Mesenteric fat pad (tissue), 1 donor: ENCODE data around the gene EPHB2. TPM values are rescaled to one million over a fixed set of nuclear protein-coding genes. Genes with fewer than 3 reads are reported as not detected.
"Not testable (repeated sequence)": the region's sequence is repeated elsewhere in the genome, so short reads cannot be mapped to it uniquely, and the experiment has no call there.

ENCODE experiments used
- DNase-seq: peaks from one replicate; pipeline ENCODE4 v3.0.0-alpha.2; 2020; ENCODE audit warnings: low spot score
- total RNA-seq: library from RNA; stranded (reverse); fragmentation: NEBNext Ultra II Directional; extraction: Animal tissue kit (Norgen Biotek cat#: 25700); gene quantifications from one replicate; pipeline ENCODE4 v1.2.1, GENCODE V29; 2021
- donor health status: DM: yes; HTN: yes; CAD: no.

Gene EPHB2
- total RNA-seq, 1 donor from 2014 or later: 5.7 TPM

DNA sequence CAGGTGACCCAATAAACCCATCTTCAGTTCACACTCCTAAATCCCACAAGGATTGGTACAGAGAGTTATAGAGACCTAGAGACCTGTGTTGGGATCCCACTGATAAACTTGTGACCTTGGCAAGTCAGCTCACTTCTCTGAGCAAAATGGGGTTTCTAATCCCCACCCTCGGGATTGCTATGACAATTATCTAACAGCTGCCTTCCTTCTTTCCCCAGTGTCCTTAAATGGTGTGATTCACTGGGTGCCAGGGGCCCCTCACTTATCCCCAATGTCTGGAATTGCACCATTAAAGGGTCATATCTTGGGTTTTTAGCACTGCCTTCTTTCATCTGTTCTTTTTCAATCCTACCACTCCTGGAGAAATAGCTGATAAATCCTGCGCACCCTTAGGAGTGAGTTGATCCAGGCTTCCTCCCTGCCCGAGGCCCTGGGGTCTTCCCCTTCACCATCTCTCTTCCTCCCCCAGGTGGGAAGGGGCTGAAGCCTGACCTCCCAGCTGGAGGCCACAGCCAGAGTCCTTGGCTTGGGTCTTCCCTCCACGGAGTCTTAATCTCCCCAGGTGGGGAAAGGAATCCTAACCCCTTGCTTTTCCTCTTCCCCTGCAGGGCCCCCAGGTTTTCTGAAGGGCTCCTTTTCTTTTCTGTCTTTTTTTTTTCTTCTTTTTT is 222.3 kb downstream of the EPHB2 start:
- peak; percentile 55 for DNase-seq

DNA sequence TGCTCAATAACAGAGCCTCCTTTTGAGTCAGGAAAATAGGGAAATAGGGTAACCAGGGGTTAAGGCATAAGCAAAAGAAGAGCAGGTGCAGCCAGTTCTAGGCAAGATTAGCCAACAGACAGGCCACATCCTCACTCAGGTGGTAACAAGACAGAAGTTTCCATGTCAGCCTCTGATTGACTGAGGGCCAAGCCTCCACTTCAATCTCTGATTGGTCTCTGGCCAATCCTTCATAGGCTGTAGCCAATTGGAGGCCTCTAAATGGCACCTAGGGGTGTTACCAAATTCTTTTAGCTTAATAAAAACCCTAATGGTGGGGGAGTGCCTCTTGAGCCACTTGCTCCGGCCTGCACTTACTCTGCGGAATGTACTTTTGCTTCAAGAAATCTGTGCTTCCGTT is 224.8 kb downstream of the EPHB2 start:
- peak; percentile 12 for DNase-seq

DNA sequence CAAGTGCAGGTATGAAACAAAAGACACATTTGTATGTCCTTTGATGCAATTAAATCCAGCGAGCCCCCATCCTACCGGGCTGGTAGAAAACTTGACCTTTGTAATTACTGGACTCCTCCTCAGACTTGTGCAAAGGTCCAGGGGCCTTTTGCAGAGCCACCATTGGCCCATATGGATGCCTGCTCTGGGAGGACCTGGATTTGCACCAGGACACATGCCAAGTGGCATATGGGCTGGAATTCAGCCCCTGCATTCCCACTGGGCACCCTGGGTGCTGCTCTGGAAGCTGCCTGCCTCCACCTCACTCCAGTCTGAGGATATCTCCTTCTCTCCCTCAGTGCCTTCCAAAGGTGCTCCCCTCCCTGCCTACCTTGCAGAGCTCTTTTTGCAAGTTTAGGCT is 226.0 kb downstream of the EPHB2 start:
- DNase-seq: peak; percentile 33

DNA sequence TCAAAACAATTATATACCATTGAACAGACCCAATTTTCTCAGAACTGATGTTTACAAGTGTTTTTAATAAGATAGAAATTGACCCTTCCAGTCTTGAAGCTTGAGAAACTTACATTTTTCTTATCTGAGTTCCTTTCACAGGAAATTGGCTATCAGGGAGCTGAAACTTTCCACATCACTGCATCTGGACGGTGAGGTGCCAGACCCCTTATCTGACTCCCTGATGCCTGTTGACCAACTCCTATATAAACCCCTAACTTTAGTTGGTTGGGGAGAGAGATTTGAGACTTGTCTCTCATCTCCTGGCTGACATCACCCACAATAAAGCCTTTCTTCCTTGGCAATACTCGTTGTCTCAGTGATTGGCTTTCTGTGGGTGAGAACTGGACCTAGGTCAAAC is 230.6 kb downstream of the EPHB2 start:
- no peak for DNase-seq

DNA sequence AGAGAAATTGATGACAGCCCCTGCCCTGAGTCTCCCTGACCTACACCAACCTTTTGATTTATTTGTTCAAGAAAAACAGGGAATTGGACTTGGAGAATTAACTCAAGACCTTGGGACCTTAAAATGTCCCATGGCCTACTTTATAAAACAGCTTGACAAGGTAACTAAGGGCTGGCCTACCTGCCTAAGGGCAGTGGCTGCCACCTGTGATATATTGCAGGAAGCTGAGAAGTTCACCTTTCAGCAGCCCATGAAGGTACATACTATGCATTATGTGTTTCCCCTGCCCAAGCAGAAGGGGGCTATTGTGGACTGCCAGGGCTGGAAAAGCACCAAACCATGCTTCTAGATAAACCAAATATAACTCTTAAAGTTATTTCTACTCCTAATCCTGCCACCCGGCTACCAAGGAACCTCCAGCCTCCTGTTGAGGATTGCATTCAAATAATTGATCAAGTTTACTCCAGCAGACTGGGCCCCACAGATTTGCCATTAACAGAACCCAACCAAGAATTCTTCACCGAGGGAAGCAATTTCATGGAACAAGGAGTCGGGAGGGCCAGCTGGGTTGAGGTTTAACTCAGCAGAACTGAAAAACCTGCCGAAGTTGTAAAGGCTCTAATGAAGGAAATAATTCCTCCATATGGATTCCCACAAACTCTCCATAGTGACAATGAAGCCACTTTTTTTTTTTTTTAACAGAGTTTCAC is 233.9 kb downstream of the EPHB2 start:
- peak; percentile 8 for DNase-seq

DNA sequence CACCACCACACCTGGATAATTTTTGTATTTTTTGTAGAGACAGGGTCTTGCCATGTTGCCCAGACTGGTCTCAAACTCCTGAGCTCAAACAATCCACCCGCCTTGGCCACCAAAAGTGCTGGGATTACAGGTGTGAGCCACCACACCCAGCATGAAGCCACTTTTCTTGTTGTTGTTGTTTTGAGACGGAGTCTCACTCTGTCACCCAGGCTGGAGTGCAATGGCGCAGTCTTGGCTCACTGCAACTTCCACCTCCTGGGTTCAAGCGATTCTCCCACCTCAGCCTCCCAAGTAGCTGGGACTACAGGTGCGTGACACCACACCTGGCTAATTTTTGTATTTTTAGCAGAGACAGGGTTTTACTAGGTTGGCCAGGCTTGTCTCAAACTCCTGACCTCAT is 234.5 kb downstream of the EPHB2 start:
- not testable (repeated sequence) for DNase-seq

DNA sequence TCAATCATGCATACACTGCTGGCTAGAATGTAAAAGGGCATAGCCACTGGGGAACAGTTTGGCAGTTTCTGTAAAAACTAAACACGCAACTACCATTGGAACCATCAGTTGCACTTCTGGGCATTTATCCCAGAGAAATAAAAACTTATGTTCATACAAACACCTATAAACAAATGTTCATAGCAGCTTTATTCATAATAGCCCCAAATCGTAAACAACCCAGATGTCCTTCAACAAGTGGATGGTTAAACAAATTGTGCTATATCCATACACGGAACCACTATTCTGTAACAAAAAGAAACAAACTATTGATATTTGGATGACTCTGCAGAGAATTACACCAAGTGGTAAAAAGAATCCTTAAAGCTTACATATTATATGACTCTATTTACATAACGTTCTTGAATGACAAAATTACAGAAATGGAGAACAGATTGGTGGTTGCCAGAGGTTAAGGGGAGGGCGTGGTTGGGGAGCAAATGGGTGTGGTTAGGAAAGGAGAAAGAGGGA is 239.2 kb downstream of the EPHB2 start:
- DNase-seq: no peak

DNA sequence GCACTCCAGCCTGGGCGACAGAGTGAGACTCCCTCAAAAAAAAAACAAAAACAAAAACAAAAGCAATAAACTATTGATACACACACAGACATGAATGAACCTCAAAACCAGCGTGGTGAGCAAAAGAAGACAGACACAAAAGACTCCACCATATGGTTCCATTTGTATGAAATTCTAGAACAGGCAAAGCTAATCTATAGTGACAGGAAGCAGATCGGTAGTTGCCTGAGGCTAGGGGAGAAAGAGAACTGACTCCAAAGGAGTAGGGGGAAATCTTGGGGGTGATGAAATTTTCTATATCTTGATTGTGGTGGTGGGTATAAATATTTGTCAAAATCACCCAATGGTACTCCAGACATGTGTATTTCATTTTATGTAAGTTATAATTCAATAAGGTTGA is 241.2 kb downstream of the EPHB2 start:
- no peak for DNase-seq

DNA sequence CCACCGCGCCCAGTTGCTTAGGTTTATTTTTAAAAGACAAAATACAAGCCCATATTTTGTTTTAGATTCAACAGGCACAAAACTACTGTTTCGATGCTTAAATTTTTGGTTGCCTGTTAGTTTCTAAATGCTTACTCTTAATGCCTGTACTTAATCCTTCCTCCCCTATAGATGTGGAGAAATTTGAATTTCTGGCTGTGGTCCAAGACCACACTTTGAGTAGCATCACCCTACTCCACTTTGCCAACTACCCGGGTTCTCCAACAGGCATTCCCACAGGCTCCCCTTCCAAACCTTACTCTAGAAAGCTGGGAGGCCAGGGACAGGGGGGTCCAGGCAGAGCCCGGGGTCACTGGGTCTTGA is 242.0 kb downstream of the EPHB2 start:
- DNase-seq: no peak

DNA sequence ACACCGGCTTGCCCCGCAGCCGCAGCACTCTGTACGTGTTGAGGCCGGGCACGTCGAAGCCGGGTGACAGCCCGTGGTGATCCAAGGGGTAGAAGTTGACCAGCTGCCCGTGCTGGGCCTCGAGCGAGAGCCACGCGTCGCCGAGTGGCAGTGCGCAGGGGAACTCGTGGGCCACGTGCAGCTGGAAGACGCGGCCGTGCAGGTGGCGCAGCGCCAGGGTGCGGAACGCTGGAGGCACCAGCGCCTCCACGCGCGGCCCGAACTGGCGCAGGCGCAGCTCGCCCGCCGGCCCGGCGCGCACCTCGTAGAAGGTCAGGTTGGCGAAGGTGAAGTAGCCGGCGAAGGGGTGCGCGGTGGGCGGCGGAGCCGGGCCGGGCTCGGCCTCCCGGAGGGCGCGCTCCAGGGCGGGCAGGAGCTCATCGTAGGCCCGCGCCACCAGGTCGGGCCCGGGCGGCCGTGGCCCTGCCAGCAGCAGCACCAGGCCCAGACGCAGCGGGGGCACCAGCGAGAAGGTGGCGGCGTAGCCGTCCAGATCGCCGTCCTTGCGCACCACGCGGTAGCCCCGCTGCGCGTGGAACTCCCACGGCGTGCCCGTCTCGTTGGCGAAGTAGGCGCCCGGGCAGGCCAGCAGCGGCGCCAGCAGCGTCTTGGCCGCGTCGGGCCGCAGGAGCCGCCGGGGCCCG is 242.6 kb downstream of the EPHB2 start:
- peak; percentile 83 for DNase-seq

DNA sequence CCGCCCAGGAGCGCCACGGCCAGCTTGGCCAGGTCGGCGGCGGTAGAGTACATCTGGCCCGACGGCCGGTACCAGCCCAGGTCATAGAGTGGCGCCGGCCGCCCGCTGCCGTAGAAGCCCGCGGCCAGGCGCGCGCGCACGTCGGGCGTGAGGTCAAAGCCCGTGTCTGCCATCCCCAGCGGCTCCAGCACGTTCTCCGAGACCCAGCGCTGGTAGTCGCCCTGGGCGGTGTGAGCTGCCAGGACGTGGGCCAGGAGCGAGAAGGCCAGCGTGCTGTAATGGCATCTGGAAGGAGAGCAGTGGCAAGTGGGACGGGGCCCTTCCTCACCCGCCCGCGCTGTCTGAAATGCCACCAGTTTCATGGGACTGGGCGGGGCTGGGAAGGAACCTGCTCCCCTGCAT is 243.1 kb downstream of the EPHB2 start:
- no peak for DNase-seq

DNA sequence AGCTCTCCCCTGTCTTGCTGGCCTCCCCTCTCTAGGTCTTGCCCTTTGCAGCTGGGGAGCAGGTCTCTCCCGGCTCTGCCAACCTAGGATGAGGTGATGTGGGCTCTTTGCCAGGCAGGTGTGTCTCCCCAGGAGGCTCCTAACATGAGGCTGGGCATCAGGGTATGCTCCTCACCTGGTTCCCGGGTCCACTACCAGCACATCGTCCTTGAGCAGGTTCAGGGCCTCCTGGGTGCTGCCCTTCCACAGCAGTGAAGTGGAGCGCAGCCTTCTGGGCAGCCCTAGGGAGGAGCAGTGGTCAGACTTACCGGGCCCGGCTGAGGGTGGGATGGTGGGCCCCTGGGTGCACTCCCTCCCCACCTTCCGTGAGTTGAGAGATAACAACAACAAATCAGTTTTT is 244.5 kb downstream of the EPHB2 start:
- DNase-seq: no peak

DNA sequence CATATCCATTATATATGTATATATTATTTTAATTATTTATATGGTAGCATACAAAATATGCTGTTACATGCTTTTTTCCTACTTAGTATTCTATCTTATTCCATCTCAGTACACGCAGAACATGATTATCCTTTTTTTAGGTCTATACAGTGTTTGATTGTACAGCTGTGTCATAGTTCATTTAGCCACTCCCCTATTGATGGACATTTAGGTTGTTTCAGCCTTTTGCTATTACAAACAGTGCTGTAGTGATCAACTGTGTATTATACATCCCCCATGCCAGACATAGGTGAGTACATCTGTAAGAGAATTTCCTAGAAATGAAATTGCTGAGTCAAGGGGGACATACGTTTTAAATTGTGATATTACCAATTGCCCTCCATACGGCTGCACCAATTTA is 246.4 kb downstream of the EPHB2 start:
- no peak for DNase-seq

DNA sequence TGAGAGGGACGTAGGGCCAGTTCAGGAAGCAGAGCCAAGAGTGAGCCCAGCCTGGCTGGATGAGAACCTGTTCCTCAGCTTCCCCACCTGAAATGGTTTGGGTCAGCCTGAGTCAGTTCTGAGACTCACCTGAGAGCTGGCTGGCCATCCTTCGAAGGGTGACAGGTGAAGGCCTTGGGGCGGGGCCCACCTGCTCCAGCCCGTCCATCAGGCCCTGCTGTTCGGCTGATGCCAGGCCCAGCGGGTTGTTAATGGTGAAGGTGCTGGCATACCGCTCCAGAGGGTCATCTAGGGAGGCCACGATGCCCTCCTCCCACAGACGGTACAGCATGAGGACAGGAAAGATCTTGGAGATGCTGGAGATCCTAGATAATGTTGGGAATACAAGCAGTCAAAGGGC is 247.9 kb downstream of the EPHB2 start:
- DNase-seq: no peak

DNA sequence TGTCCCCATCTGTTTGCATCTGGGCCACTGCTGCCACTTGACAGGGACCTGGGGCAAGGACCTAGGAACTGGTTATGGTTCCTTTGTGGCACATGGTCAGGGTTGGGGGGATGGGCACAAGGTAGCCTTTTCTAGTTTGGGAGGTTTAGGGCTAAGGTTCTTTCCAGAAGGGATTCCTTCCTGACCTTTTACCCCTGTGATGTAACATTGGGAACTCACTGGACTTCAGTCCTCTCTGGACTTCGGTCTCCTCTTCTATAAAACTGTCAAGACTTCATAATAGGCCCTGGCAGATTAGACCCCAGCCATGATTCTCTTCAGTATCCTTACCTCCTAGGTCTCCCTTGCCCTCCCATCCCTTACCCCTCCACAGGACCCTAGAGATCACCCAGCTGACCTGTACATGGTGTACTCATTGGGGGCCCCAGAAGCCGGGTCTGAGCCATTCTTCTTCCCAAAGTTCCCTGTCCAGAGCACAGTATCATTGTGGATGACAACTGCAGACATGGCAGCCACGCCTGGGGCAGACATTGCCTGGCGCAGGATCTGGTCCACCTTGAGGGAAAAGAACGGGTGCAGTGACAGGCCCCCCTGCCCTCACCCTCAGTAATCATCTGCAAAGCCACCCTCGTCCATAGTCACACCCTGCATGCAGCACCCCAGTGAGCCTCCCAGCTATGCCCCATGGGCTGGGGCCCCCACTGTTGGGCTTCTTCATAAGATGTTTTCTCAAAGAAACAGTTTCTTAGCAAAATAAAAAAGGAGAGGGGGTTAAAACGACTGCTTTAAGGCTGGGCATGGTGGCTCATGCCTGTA is 249.1 kb downstream of the EPHB2 start:
- no peak for DNase-seq

DNA sequence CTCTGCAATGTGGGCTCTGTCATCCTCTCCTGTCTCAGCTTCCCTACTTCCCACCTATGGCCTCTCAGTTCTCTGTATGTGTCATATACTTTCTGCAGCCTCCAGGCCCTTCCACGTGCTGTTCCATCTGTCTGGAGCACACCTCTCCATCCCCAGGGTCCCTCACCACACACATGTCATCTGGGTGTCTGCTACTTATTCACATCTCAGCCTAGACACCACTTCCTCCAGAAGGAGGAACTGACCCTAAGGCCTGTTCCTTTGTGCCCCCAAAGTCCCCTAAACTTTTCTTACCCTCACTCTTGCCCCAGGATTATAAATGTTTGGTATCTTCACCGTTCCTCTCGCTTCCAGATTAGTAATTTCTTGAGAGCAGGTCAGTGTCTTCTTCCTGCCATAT is 251.9 kb downstream of the EPHB2 start:
- DNase-seq: no peak

DNA sequence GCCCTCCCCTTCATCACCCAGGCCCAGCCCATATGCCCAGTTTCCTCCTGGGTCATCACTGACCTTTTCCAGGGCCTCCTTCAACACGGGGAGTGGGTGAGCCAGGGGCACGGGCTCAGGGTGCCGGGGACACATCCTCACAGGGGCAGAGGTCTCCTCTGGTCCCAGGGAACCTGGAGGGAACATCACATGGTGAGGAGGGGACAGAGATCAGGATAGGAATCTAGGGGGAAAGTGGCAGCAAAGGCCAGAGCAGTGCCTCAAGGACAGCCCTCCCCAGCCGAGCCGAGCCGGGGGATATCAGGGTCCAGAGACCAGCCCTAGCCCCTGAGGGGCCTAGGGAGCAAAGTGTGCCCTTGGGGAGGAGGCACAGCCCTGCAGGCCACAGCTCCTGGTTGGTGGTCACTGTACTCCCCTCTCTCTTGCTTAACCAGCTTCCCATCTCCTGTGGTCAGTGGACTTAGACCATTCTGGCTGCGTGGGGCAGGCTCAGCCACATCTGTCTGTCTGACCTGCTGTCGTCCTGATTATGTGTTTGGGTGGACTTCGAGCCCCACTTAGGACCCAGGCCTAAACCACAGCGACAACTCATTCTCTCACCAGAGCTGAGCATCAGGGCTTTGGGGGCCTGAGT is 252.5 kb downstream of the EPHB2 start:
- no peak for DNase-seq

DNA sequence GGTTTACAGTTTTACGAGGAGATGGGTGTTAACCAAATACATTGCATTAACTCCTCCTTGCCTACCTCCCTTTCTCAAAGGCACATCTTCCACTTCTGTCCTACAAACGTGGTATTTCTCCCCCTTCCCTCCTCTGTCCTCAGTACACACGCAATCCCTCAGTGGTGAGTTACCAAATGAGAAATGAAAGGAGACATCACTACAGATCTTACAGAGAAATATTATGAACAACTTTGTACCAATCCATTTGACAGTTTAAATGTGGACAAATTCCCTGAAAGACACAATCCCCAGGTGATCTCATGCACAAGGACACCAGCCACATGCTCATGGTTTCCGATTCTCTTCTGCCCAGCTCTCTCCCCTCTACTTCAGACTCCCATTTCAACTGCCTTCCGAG is 255.7 kb downstream of the EPHB2 start:
- DNase-seq: no peak

DNA sequence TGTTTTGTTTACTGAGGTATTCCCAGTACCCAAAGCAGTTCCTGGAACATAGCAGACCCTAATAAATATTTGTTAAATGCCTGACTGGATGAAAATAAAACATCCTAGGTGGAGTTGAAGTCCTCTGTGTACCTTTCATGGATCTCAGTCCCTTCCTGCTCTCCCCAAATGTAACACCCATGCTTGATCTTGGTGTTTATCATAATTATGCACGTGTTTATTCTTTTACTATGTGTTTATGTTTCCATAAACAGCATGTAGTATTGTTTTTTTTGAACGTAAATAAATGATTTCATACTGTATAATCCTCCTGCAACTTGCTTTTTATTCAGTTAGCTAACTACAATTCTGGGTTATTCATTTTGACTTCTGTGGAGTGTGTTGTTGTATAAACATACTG is 257.2 kb downstream of the EPHB2 start:
- DNase-seq: no peak

DNA sequence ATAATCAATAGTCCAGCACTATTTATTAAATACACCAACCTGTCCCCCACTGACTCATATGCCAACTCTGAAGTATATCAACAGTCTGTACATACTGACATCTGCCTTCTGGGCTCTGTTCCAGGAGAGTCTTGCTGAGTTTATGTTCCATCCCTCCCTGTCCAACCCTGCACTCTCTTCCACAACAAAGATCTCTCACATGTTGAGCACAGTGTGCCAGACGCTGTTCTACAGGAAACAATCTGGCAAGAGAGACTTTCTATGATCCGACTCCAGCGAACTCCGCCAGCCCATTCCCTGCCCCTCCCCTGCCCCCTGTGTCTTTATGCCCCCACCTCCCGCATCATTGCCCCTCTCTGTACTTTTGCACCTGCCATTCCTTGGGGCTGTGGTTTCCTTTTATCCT is 258.7 kb downstream of the EPHB2 start:
- no peak for DNase-seq

DNA sequence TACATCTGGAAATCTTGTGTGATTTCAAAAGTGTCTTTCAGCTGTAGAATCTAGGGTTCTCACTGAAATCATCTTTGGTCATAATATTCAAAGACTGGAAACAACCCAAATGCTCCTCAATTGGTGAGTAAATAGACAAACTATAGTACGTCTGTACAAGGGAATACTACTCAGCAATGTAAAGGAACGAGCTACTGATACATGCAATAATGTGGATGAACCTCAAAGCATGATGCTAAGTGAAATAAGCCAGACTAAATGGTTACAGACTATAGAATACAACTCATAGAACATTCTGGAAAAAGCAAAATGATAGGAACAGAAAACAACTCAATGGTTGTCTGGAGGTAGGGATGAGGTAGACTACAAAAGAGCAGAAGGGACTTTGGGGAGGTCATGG is 259.5 kb downstream of the EPHB2 start:
- DNase-seq: no peak
